ENCODE results near the gene GNAI1.

GRCh38 chr7:80151274-80151665 is 16.6 kb downstream of the GNAI1 start:
- TF ChIP-seq CTCF (IDR thresholded peaks at IDR 0.05) (no peak), POLR2A (IDR thresholded peaks at IDR 0.05) (no peak)

Data from uterus (tissue), 2 donors.